Epidermal melanocyte (primary cell): Measurements from ENCODE around the gene COL15A1.

Experiments
- DNase-seq: peaks from one replicate; pipeline ENCODE4 v3.0.0; 2011; ENCODE audit warnings: low spot score; ENCODE audit not compliant: insufficient read length

COL15A1 gene

GRCh38 chr9:98915599-98915998 lies 28.1 kb upstream of the COL15A1 start:
- DNase-seq, result no peak

- no peak for DNase-seq
These were observed 27.0 kb upstream of the COL15A1 start for GRCh38 chr9:98916660-98917059.

- DNase-seq, result no peak
These were observed 25.8 kb upstream of the COL15A1 start for GRCh38 chr9:98917746-98918487.

GRCh38 chr9:98921732-98922131 lies 22.0 kb upstream of the COL15A1 start:
- no peak for DNase-seq

GRCh38 chr9:98922721-98923435 lies 20.8 kb upstream of the COL15A1 start:
- no peak for DNase-seq

GRCh38 chr9:98923451-98924123 lies 20.1 kb upstream of the COL15A1 start:
- no peak for DNase-seq

- DNase-seq, result no peak
These were observed 18.5 kb upstream of the COL15A1 start for GRCh38 chr9:98924946-98925820.

GRCh38 chr9:98925956-98926355 lies 17.8 kb upstream of the COL15A1 start:
- no peak for DNase-seq

- DNase-seq, result no peak
These were observed 16.0 kb upstream of the COL15A1 start for GRCh38 chr9:98927724-98928123.

- no peak for DNase-seq
These were observed 14.6 kb upstream of the COL15A1 start for GRCh38 chr9:98929071-98929470.

GRCh38 chr9:98929895-98930341 lies 13.8 kb upstream of the COL15A1 start:
- DNase-seq, result no peak

GRCh38 chr9:98930792-98931191 lies 12.9 kb upstream of the COL15A1 start:
- no peak for DNase-seq

GRCh38 chr9:98931600-98932389 lies 11.9 kb upstream of the COL15A1 start:
- DNase-seq, result no peak

GRCh38 chr9:98933185-98933584 lies 10.5 kb upstream of the COL15A1 start:
- no peak for DNase-seq

GRCh38 chr9:98933890-98934289 lies 9.8 kb upstream of the COL15A1 start:
- DNase-seq, result no peak

GRCh38 chr9:98935071-98935505 lies 8.6 kb upstream of the COL15A1 start:
- no peak for DNase-seq

GRCh38 chr9:98940276-98940675 lies 3.4 kb upstream of the COL15A1 start:
- no peak for DNase-seq

- DNase-seq, result no peak
These were observed 1.7 kb upstream of the COL15A1 start for GRCh38 chr9:98941946-98942523.

- DNase-seq, result no peak
These were observed 613 bp upstream of the COL15A1 start for GRCh38 chr9:98942906-98943681.
